ENCODE results near the gene RNASE4.

Gene RNASE4

DNA sequence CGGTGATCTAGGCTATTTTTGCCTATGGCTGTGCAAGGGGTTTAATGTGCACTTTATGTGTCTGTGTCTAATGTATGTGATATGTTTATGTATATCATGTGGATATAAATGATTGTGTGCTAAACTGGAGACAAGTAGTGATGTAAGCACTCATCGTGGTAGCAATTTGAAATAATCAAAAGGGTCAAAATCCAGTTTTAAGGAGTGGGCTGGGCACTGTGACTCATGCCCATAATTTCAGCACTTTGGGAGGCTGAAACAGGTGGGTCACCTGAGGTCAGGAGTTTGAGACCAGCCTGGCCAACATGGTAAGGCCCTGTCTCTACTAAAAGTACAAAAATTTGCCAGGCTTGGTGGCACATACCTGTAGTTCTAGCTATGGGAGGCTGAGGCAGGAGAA, 64.1 kb downstream of the RNASE4 start:
- no peak for DNase-seq

DNA sequence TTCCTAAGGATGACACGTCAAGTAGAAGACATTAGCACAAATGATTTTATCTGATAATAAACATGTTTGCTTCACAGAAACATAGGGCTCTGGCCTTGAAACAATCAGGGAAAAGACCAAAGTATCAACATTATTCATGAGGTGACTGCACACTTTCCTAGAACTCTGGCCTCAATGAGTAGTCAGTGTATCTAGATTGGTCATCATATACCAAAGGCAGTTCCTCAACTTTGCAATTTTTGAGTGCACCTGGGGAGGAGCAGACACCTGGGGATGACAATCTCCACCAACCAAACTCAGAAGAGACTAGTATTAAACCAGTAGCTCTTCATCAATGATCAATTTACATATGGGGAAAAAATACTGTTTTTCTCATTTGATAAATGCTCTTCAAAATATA, 65.8 kb downstream of the RNASE4 start:
- no peak for DNase-seq
